Calu3 (cell line): Measurements from ENCODE around the gene OPCML. TPM values are rescaled to one million over a fixed set of nuclear protein-coding genes. Genes with fewer than 3 reads are reported as not detected.

Experiments
- BruUV-seq: library from RNA; stranded (reverse); fragments of 400-500 nt; replicated peaks from 2 replicates; lab custom pipeline; 2021; lab: Mats Ljungman, UMichigan
- CTCF ChIA-PET: fragments of 300-600 bp; sonication (Branson Sonifier 250); formaldehyde crosslinking; loops from one replicate; lab custom pipeline; 2022; ENCODE audit warnings: antibody characterized with exemption; lab: Charles Lee
- DNase-seq: peaks from one replicate; pipeline ENCODE4 v3.0.0; 2022
- H3K27ac Mint-ChIP-seq: one replicate; pipeline ENCODE4 v1.8.0; 2022; ENCODE audit warnings: mixed read lengths; ENCODE audit not compliant: unreplicated experiment
- H3K27me3 Mint-ChIP-seq: one replicate; pipeline ENCODE4 v1.8.0; 2022; ENCODE audit warnings: mixed read lengths; ENCODE audit not compliant: unreplicated experiment
- H3K36me3 Mint-ChIP-seq: one replicate; pipeline ENCODE4 v1.8.0; 2022; ENCODE audit warnings: mild to moderate bottlenecking, moderate library complexity, mixed read lengths; ENCODE audit not compliant: insufficient read depth, unreplicated experiment
- H3K4me1 Mint-ChIP-seq: one replicate; pipeline ENCODE4 v1.8.0; 2022; ENCODE audit warnings: mild to moderate bottlenecking, low read depth, mixed read lengths; ENCODE audit not compliant: unreplicated experiment
- H3K4me3 Mint-ChIP-seq: one replicate; pipeline ENCODE4 v1.8.0; 2022; ENCODE audit warnings: mild to moderate bottlenecking, low read depth, moderate library complexity, mixed read lengths; ENCODE audit not compliant: unreplicated experiment
- H3K9me3 Mint-ChIP-seq: one replicate; pipeline ENCODE4 v1.8.0; 2022; ENCODE audit warnings: low read depth, mixed read lengths; ENCODE audit not compliant: unreplicated experiment
- intact Hi-C: fragments of 100-400 bp; cut with micrococcal nuclease; formaldehyde crosslinking; loops from one replicate; pipeline ENCODE4 v1.10.0; 2022; ENCODE audit not compliant: unreplicated experiment
- total RNA-seq: library from RNA; stranded (reverse); gene quantifications from 2 replicates; pipeline ENCODE4 v1.2.3, GENCODE V29; 2022
- TF ChIP-seq, protein P1 (sequence below): fragments of 200-600 bp; IDR thresholded peaks from one replicate; pipeline ENCODE4 v1.8.0; 2022; ENCODE audit warnings: antibody characterized with exemption; ENCODE audit not compliant: unreplicated experiment

The OPCML gene
- total RNA-seq, 1 experiment from 2014 or later = not detected

DNA sequence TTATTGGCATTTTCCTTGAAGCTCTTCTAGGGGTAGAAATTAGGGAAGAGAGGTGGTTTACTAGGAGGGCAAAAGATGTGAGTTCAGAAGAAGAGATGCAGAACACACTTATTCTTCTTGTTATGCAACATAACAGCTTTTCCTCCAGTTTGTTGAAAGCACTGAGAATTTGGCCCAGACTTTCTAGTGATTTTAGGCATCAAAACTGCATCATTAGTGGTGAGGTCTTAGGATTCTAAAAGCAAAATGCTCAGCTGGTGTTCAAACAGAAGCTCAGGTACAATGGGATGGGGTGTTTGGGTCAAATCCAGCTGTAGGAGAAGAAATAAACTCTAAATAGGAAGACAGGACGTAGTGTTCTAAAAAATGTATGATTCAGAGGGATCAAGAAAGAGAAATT lies 221.1 kb downstream of the OPCML start:
- Mint-ChIP-seq H3K4me3 (no peak overlapping the region), H3K36me3 (no peaks in the 10 kb centered on the region), H3K27ac (no peak overlapping the region), H3K27me3 (no peaks in the 10 kb centered on the region), H3K4me1 (no peaks in the 10 kb centered on the region), H3K9me3 (peaks cover 22% of the 10 kb centered on the region)
- no peak for DNase-seq
- CTCF ChIA-PET = no interaction called here
- no TSS peak for BruUV-seq
- intact Hi-C loops = no loop called here
- TF ChIP-seq, protein P1, sequence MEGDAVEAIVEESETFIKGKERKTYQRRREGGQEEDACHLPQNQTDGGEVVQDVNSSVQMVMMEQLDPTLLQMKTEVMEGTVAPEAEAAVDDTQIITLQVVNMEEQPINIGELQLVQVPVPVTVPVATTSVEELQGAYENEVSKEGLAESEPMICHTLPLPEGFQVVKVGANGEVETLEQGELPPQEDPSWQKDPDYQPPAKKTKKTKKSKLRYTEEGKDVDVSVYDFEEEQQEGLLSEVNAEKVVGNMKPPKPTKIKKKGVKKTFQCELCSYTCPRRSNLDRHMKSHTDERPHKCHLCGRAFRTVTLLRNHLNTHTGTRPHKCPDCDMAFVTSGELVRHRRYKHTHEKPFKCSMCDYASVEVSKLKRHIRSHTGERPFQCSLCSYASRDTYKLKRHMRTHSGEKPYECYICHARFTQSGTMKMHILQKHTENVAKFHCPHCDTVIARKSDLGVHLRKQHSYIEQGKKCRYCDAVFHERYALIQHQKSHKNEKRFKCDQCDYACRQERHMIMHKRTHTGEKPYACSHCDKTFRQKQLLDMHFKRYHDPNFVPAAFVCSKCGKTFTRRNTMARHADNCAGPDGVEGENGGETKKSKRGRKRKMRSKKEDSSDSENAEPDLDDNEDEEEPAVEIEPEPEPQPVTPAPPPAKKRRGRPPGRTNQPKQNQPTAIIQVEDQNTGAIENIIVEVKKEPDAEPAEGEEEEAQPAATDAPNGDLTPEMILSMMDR = no peak

DNA sequence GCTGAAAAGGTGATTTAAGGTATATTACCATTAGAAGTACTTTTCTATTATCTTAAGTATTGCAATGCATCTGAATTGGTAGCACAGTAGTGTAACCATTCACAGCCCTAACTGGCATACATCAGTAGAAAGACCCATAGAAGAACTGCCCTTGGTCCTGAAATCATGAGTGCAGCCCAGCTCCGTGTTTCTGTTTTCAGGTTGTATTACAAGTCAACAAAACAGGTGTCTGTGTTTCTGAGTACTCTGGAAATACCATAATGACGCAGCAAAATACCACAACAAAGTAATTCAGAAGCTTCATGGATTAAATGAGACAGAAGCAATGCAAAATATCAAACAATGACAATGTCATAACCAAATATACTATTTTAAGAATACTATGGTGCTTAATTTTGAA lies 226.3 kb downstream of the OPCML start:
- H3K4me1 Mint-ChIP-seq = no peaks in the 10 kb centered on the region
- H3K36me3 Mint-ChIP-seq = no peaks in the 10 kb centered on the region
- peaks cover 26% of the 10 kb centered on the region for H3K9me3 Mint-ChIP-seq
- TF ChIP-seq, protein P1 = no peak
- H3K27ac Mint-ChIP-seq = no peak overlapping the region
- intact Hi-C loops = no loop called here
- CTCF ChIA-PET = no interaction called here
- no peak overlapping the region for H3K4me3 Mint-ChIP-seq
- DNase-seq = no peak
- H3K27me3 Mint-ChIP-seq = no peaks in the 10 kb centered on the region
- BruUV-seq = no TSS peak

GRCh38 chr11:133305208-133305956 lies 226.9 kb downstream of the OPCML start:
- DNase-seq = no peak
- Mint-ChIP-seq H3K4me1 (no peaks in the 10 kb centered on the region), H3K9me3 (peaks cover 28% of the 10 kb centered on the region), H3K36me3 (no peaks in the 10 kb centered on the region), H3K27ac (no peak overlapping the region), H3K4me3 (no peak overlapping the region), H3K27me3 (no peaks in the 10 kb centered on the region)
- CTCF ChIA-PET = no interaction called here
- no TSS peak for BruUV-seq
- intact Hi-C loops = no loop called here
- TF ChIP-seq, protein P1 = no peak

DNA sequence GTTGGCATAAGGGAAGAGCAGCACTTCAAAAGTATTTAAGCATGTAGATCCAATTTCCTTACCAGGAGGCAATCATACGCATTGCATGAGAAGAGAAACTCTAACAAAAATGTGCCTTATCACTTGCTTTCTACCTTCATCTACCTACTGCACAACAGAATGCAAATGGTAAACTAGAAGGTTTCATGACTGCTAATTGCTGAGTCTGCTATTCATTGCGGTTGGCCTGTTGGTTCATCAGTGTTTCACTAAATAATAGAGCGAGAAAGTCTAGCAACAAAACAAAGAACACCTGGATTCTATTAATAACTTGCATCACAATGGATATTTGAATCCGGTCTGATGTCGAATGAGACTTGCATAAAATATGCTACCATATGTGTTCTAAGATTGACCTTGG lies 229.0 kb downstream of the OPCML start:
- no TSS peak for BruUV-seq
- Mint-ChIP-seq H3K4me1 (no peaks in the 10 kb centered on the region), H3K36me3 (no peaks in the 10 kb centered on the region), H3K4me3 (no peak overlapping the region), H3K27ac (no peak overlapping the region), H3K27me3 (no peaks in the 10 kb centered on the region), H3K9me3 (peaks cover 24% of the 10 kb centered on the region)
- TF ChIP-seq, protein P1 = no peak
- no peak for DNase-seq
- CTCF ChIA-PET = no interaction called here
- intact Hi-C loops = no loop called here
